Lower lobe of right lung (tissue), 2 donors: ENCODE results near the gene NAIF1. TPM values are rescaled to one million over a fixed set of nuclear protein-coding genes. Genes with fewer than 3 reads are reported as not detected.
A peak's percentile ranks its signal among the peaks of the same experiment; 100 is the strongest.

Experiments used
- ATAC-seq, 2 donors: fragments of 200-7000 bp; cut with Tn5 transposase; one replicate each; pipeline ENCODE4 v1.9.1; 2020 to 2022; ENCODE audit warnings: mild to moderate bottlenecking in 2 of 2, moderate library complexity in 2 of 2
- DNase-seq: peaks from one replicate; pipeline ENCODE4 v3.0.0-alpha.2; 2020
- H3K27ac ChIP-seq: fragments of 200-600 bp; one replicate; pipeline ENCODE4 v1.8.0; 2022
- H3K27me3 ChIP-seq: fragments of 200-600 bp; one replicate; pipeline ENCODE4 v1.8.0; 2022; ENCODE audit warnings: low read depth
- H3K36me3 ChIP-seq: fragments of 200-600 bp; one replicate; pipeline ENCODE4 v1.8.0; 2022; ENCODE audit warnings: mild to moderate bottlenecking
- H3K4me1 ChIP-seq: fragments of 200-600 bp; one replicate; pipeline ENCODE4 v1.8.0; 2022
- H3K4me3 ChIP-seq: fragments of 200-600 bp; one replicate; pipeline ENCODE4 v1.8.0; 2022; ENCODE audit warnings: mild to moderate bottlenecking
- H3K9me3 ChIP-seq: fragments of 200-600 bp; one replicate; pipeline ENCODE4 v1.8.0; 2022
- CTCF ChIP-seq: fragments of 200-600 bp; IDR thresholded peaks from one replicate; pipeline ENCODE4 v1.8.0; 2022; ENCODE audit warnings: antibody characterized with exemption, mild to moderate bottlenecking
- intact Hi-C: fragments of 100-400 bp; cut with DNase I; formaldehyde crosslinking; loops from one replicate; pipeline ENCODE4 v1.11.0; 2022
- total RNA-seq: library from RNA; stranded (reverse); fragmentation: NEBNext Ultra II Directional; extraction: Animal tissue kit (Norgen Biotek cat#: 25700); gene quantifications from one replicate; pipeline ENCODE4 v1.2.1, GENCODE V29; 2021
- donor health status: DM: no; HTN: yes; CAD: no; lungs with severe emphysema.

The NAIF1 gene
- total RNA-seq, 1 donor from 2014 or later, result 11.3 TPM

GRCh38 chr9:128085943-128086342 is 18.8 kb upstream of the NAIF1 start:
- intact Hi-C loops, result no loop called here
- no peak for DNase-seq

GRCh38 chr9:128084746-128085145 is 17.6 kb upstream of the NAIF1 start:
- ATAC-seq (no peak), DNase-seq (no peak)
- no peaks in the 10 kb centered on the region for H3K27me3 ChIP-seq
- no peak overlapping the region for H3K27ac ChIP-seq
- no peak overlapping the region for H3K4me3 ChIP-seq
- H3K36me3 ChIP-seq, result no peaks in the 10 kb centered on the region
- H3K9me3 ChIP-seq, result no peaks in the 10 kb centered on the region
- no peak for TF ChIP-seq CTCF
- intact Hi-C loops, result no loop called here
- peaks cover 48% of the 10 kb centered on the region for H3K4me1 ChIP-seq

More at GRCh38 chr9:128085943-128086342, 18.8 kb upstream of the NAIF1 start:
- Histone ChIP-seq H3K4me1 (peaks cover 44% of the 10 kb centered on the region), H3K9me3 (no peaks in the 10 kb centered on the region), H3K27me3 (no peaks in the 10 kb centered on the region), H3K27ac (no peak overlapping the region), H3K36me3 (no peaks in the 10 kb centered on the region), H3K4me3 (no peak overlapping the region)
- ATAC-seq, result no peak
- no peak for TF ChIP-seq CTCF

GRCh38 chr9:128082151-128082550 is 15.0 kb upstream of the NAIF1 start:
- no peak overlapping the region for H3K4me3 ChIP-seq
- DNase-seq (no peak), ATAC-seq (no peak)
- TF ChIP-seq CTCF, result no peak
- intact Hi-C loops, result no loop called here
- H3K36me3 ChIP-seq, result no peaks in the 10 kb centered on the region
- H3K4me1 ChIP-seq, result peaks cover 57% of the 10 kb centered on the region
- H3K9me3 ChIP-seq, result no peaks in the 10 kb centered on the region
- H3K27me3 ChIP-seq, result no peaks in the 10 kb centered on the region
- H3K27ac ChIP-seq, result peak overlapping the region; percentile 73

- Histone ChIP-seq H3K9me3 (no peaks in the 10 kb centered on the region), H3K4me1 (peaks cover 57% of the 10 kb centered on the region), H3K4me3 (no peak overlapping the region), H3K27me3 (no peaks in the 10 kb centered on the region), H3K36me3 (no peaks in the 10 kb centered on the region), H3K27ac (peak overlapping the region; percentile 73)
- ATAC-seq (peak; percentile 50 to 70), DNase-seq (no peak)
- intact Hi-C loops, result no loop called here
- TF ChIP-seq CTCF, result no peak
These were observed 13.9 kb upstream of the NAIF1 start for GRCh38 chr9:128081056-128081455.

GRCh38 chr9:128080206-128080605 is 13.1 kb upstream of the NAIF1 start:
- H3K27me3 ChIP-seq, result no peaks in the 10 kb centered on the region
- TF ChIP-seq CTCF, result no peak
- no peaks in the 10 kb centered on the region for H3K9me3 ChIP-seq
- DNase-seq, result no peak
- H3K4me1 ChIP-seq, result peaks cover 63% of the 10 kb centered on the region
- intact Hi-C loops, result no loop called here
- H3K27ac ChIP-seq, result peak overlapping the region; percentile 73
- H3K36me3 ChIP-seq, result no peaks in the 10 kb centered on the region
- no peak for ATAC-seq
- no peak overlapping the region for H3K4me3 ChIP-seq
